ENCODE data around the gene MTG2. TPM values are rescaled to one million over a fixed set of nuclear protein-coding genes. Genes with fewer than 3 reads are reported as not detected.
A peak's percentile ranks its signal among the peaks of the same experiment; 100 is the strongest.

The MTG2 gene
- total and polyA plus RNA-seq, 2 experiments from 2014 or later = 11.3 to 11.7 TPM

DNA sequence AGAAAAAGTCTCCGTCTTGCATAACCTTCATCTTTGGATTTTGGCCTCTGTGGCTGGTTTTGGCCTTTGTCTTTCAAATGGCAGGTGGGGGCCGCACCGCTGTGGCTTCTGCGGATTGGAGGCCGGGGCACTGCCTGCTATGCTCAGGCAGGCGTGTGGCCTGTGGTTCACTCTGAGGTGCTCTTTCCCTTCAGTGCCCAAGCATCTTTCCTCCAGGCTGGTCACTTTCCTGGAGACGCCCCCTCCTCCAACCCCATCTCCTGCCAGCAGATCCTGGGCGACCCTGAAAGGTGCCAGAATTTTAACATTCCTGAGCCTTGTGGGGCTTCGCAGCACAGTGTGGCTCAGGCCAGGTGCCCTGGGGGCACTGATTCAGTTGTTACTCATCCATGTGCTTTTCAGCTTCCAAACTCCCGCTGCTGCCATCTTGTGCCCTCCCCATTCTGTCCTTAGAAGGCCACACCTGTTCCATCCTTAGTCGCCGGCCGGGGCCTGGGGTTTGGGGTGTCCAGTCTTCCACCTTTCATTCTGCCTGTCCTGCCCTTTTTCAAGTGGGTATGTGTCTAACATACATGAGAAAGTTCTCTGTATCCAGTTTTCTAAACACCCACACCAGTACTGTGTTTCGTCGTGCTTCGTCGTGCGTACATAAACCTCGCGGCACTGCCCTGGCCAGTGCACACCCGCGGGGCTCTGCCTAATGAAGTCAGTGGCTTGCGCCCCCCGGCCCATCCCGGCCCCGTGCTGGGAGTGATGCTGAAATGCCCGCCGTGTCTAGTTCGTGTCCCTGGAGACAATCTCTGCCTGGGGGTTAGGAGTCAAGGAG lies 27.2 kb upstream of the MTG2 start:
- H4K20me1 ChIP-seq (replicated peaks; ENCODE audit: insufficient read depth) = peaks cover 27% of the 10 kb centered on the region
- Mint-ChIP-seq H3K27me3 (ENCODE audit: insufficient read depth, low read depth, poor library complexity) (peaks cover 9% of the 10 kb centered on the region), H3K27ac (peak overlapping the region; percentile 29), H3K4me3 (peak overlapping the region; percentile 29; the same call in 1 of the 3 replicates), H3K9me3 (peaks cover 7% of the 10 kb centered on the region; the same call in 2 of the 3 replicates), H3K36me3 (ENCODE audit: low read depth) (peaks cover 42% of the 10 kb centered on the region), H3K4me1 (peaks cover 37% of the 10 kb centered on the region)
- peaks cover 10% of the 10 kb centered on the region; the same call in 1 of the 2 replicates for H3F3A ChIP-seq (replicated peaks; ENCODE audit: low read depth)
- H3K4me2 ChIP-seq = peak overlapping the region; percentile 64
- H3K27ac ChIP-seq (ENCODE audit: low read depth) = peak overlapping the region; percentile 87
- H3K79me2 ChIP-seq (replicated peaks; ENCODE audit: insufficient read depth) = peaks cover 79% of the 10 kb centered on the region
- peak; percentile 21 for ATAC-seq
- TF ChIP-seq STAT1 (IDR thresholded peaks at IDR 0.05; ENCODE audit: unreplicated experiment) (no peak), POLR2AphosphoS5 (IDR thresholded peaks at IDR 0.05; ENCODE audit: low read depth) (no peak), ZNF114 (CRISPR knock-in tag; IDR thresholded peaks at IDR 0.05) (no peak), ETS1 (IDR thresholded peaks at IDR 0.05) (no peak), NANOG (IDR thresholded peaks at IDR 0.05; ENCODE audit: borderline replicate concordance) (no peak), ZNF331 (CRISPR knock-in tag; IDR thresholded peaks at IDR 0.05; ENCODE audit: low read depth) (no peak), REST (IDR thresholded peaks at IDR 0.05; ENCODE audit: unreplicated experiment) (no peak), CTCF (conservative IDR thresholded peaks at IDR 0.05; ENCODE audit: low read depth in 2 of 2) (no peak), EZH2phosphoT487 (IDR thresholded peaks at IDR 0.05; ENCODE audit: unreplicated experiment) (no peak), JUNB (IDR thresholded peaks at IDR 0.05; ENCODE audit: unreplicated experiment) (no peak), EZH2 (IDR thresholded peaks at IDR 0.05; ENCODE audit: low read depth, unreplicated experiment) (no peak), CREB1 (CRISPR knock-in tag; IDR thresholded peaks at IDR 0.05; ENCODE audit: low read depth) (no peak)
- TF ChIP-seq, protein P1, sequence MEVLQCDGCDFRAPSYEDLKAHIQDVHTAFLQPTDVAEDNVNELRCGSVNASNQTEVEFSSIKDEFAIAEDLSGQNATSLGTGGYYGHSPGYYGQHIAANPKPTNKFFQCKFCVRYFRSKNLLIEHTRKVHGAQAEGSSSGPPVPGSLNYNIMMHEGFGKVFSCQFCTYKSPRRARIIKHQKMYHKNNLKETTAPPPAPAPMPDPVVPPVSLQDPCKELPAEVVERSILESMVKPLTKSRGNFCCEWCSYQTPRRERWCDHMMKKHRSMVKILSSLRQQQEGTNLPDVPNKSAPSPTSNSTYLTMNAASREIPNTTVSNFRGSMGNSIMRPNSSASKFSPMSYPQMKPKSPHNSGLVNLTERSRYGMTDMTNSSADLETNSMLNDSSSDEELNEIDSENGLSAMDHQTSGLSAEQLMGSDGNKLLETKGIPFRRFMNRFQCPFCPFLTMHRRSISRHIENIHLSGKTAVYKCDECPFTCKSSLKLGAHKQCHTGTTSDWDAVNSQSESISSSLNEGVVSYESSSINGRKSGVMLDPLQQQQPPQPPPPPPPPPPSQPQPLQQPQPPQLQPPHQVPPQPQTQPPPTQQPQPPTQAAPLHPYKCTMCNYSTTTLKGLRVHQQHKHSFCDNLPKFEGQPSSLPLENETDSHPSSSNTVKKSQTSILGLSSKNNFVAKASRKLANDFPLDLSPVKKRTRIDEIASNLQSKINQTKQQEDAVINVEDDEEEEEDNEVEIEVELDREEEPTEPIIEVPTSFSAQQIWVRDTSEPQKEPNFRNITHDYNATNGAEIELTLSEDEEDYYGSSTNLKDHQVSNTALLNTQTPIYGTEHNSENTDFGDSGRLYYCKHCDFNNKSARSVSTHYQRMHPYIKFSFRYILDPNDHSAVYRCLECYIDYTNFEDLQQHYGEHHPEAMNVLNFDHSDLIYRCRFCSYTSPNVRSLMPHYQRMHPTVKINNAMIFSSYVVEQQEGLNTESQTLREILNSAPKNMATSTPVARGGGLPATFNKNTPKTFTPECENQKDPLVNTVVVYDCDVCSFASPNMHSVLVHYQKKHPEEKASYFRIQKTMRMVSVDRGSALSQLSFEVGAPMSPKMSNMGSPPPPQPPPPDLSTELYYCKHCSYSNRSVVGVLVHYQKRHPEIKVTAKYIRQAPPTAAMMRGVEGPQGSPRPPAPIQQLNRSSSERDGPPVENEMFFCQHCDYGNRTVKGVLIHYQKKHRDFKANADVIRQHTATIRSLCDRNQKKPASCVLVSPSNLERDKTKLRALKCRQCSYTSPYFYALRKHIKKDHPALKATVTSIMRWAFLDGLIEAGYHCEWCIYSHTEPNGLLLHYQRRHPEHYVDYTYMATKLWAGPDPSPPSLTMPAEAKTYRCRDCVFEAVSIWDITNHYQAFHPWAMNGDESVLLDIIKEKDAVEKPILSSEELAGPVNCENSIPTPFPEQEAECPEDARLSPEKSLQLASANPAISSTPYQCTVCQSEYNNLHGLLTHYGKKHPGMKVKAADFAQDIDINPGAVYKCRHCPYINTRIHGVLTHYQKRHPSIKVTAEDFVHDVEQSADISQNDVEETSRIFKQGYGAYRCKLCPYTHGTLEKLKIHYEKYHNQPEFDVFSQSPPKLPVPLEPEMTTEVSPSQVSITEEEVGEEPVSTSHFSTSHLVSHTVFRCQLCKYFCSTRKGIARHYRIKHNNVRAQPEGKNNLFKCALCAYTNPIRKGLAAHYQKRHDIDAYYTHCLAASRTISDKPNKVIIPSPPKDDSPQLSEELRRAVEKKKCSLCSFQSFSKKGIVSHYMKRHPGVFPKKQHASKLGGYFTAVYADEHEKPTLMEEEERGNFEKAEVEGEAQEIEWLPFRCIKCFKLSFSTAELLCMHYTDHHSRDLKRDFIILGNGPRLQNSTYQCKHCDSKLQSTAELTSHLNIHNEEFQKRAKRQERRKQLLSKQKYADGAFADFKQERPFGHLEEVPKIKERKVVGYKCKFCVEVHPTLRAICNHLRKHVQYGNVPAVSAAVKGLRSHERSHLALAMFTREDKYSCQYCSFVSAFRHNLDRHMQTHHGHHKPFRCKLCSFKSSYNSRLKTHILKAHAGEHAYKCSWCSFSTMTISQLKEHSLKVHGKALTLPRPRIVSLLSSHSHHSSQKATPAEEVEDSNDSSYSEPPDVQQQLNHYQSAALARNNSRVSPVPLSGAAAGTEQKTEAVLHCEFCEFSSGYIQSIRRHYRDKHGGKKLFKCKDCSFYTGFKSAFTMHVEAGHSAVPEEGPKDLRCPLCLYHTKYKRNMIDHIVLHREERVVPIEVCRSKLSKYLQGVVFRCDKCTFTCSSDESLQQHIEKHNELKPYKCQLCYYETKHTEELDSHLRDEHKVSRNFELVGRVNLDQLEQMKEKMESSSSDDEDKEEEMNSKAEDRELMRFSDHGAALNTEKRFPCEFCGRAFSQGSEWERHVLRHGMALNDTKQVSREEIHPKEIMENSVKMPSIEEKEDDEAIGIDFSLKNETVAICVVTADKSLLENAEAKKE (CRISPR knock-in tag; IDR thresholded peaks at IDR 0.05) = no peak
- no peaks in the 10 kb centered on the region for H3K27me3 ChIP-seq (ENCODE audit: insufficient read depth)
- H3K4me3 ChIP-seq = no peak overlapping the region; the same call in 1 of the 2 replicates
- peaks cover 23% of the 10 kb centered on the region for H3K4me1 ChIP-seq (ENCODE audit: insufficient read depth)
- H3K9me2 ChIP-seq (ENCODE audit: insufficient read depth) = no peaks in the 10 kb centered on the region
- no peak overlapping the region for H2AFZ ChIP-seq
- H3K36me3 ChIP-seq (ENCODE audit: insufficient read depth) = no peaks in the 10 kb centered on the region; the same call in 1 of the 2 replicates
- peak; percentile 32 for DNase-seq (ENCODE audit: low spot score)

Measured in GM23338 (cell line).